A549 (cell line): ENCODE results near the gene ADGRG2. TPM values are rescaled to one million over a fixed set of nuclear protein-coding genes. Genes with fewer than 3 reads are reported as not detected.

Experiments
- ATAC-seq, 2 experiments: fragments of 200-7000 bp in 1 of 2; fragments of >200 bp in 1 of 2; cut with Nextera tagmentation in 1 of 2; cut with Tn5 transposase in 1 of 2; 3 replicates each; pipeline versions ENCODE4 v1.8.0 to v1.9.1; 2018 to 2020; ENCODE audit warnings: mild to moderate bottlenecking in 1 of 2, moderate library complexity in 1 of 2
- CTCF ChIA-PET: fragments of 300-600 bp; sonication (Branson Sonifier 250); formaldehyde crosslinking; extraction: SDS; loops from one replicate; lab custom pipeline; 2021; ENCODE audit warnings: antibody characterized with exemption, inconsistent platforms; lab: Yijun Ruan, JAX
- POLR2A ChIA-PET: fragments of 350-600 bp; formaldehyde crosslinking; extraction: SDS; loops from one replicate; lab custom pipeline; 2021; ENCODE audit warnings: antibody characterized with exemption, inconsistent platforms; lab: Yijun Ruan, JAX
- DNase-seq, 2 experiments: peaks; one replicate each; pipeline versions ENCODE4 v3.0.0 to v3.0.0-alpha.2; 2011 to 2016; ENCODE audit warnings: low read depth in 1 of 2, low spot score in 1 of 2
- FAIRE-seq: peaks from 2 replicates; lab custom pipeline; 2011; peaks lifted over from hg19 to GRCh38; lab: Jason Lieb, UNC
- H3K27ac ChIP-seq, 2 experiments: fragments of >200 bp; sonication (Bioruptor Twin); formaldehyde crosslinking; 3 replicates each; pipeline ENCODE4 v1.5.1; 2016 to 2017
- H3K4me1 ChIP-seq: fragments of >200 bp; sonication (Bioruptor Twin); formaldehyde crosslinking; 3 replicates; pipeline ENCODE4 v1.6.1; 2016
- H3K4me2 ChIP-seq: fragments of >200 bp; sonication (Bioruptor Twin); formaldehyde crosslinking; 3 replicates; pipeline ENCODE4 v1.6.1; 2016
- H3K4me3 ChIP-seq: fragments of >200 bp; sonication (Bioruptor Twin); formaldehyde crosslinking; 3 replicates; pipeline ENCODE4 v1.5.1; 2016
- H3K9me3 ChIP-seq: fragments of >200 bp; sonication (Bioruptor Twin); formaldehyde crosslinking; 3 replicates; pipeline ENCODE4 v1.6.1; 2016
- BHLHE40 ChIP-seq: IDR thresholded peaks from 2 replicates; pipeline ENCODE4 v1.6.1; 2012; ENCODE audit warnings: low read depth, low read length, inconsistent platforms
- CBX8 ChIP-seq: fragments of 200-600 bp; sonication (generic); IDR thresholded peaks from 2 replicates; pipeline ENCODE4 v1.6.1; 2016
- E2F6 ChIP-seq: IDR thresholded peaks from 2 replicates; pipeline ENCODE4 v1.6.1; 2012; ENCODE audit warnings: low read depth, borderline replicate concordance
- HDAC2 ChIP-seq: fragments of 200-600 bp; sonication (generic); IDR thresholded peaks from 2 replicates; pipeline ENCODE4 v1.6.1; 2016
- JUN ChIP-seq, 2 experiments: fragments of >200 bp; sonication (Bioruptor Twin); formaldehyde crosslinking; IDR thresholded peaks; 2 replicates in 1 of 2; 3 replicates in 1 of 2; pipeline ENCODE4 v1.6.1; 2016 to 2017
- JUNB ChIP-seq: fragments of >200 bp; sonication (Bioruptor Twin); formaldehyde crosslinking; IDR thresholded peaks from 2 replicates; pipeline ENCODE4 v1.6.1; 2016
- KDM1A ChIP-seq: fragments of 200-600 bp; sonication (generic); IDR thresholded peaks from 2 replicates; pipeline ENCODE4 v1.6.1; 2016; ENCODE audit warnings: low read depth, mild to moderate bottlenecking
- PBX3 ChIP-seq: IDR thresholded peaks from 2 replicates; pipeline ENCODE4 v1.6.1; 2012
- POLR2AphosphoS2 ChIP-seq: conservative IDR thresholded peaks from 2 replicates; pipeline ENCODE4 v1.6.1; 2012; ENCODE audit warnings: low read length, improper control_type of control experiment, inconsistent platforms
- RAD21 ChIP-seq, 2 experiments: fragments of >200 bp in 1 of 2; sonication (Bioruptor Twin) in 1 of 2; formaldehyde crosslinking in 1 of 2; IDR thresholded peaks in 1 of 2; conservative IDR thresholded peaks in 1 of 2; 2 replicates in 1 of 2; 3 replicates in 1 of 2; pipeline ENCODE4 v1.6.1; 2012 to 2018; ENCODE audit warnings: inconsistent platforms in 1 of 2
- SMC3 ChIP-seq: fragments of >200 bp; sonication (Bioruptor Twin); formaldehyde crosslinking; IDR thresholded peaks from 3 replicates; pipeline ENCODE4 v1.6.1; 2018; ENCODE audit warnings: inconsistent platforms
- ZC3H11A ChIP-seq: fragments of 450-650 bp; IDR thresholded peaks from 2 replicates; pipeline ENCODE4 v1.6.1; 2014; ENCODE audit warnings: antibody characterized with exemption, mild to moderate bottlenecking
- ZNF302 ChIP-seq: fragments of 250-450 bp; sonication (Bioruptor Pico); IDR thresholded peaks from 2 replicates; pipeline ENCODE4 v1.9.0; 2021; ENCODE audit warnings: inconsistent platforms, mild to moderate bottlenecking, moderate library complexity
- WGBS: methylation state at CpG from one replicate; pipeline ENCODE4 v1.1.6; 2017; ENCODE audit errors: missing lambda C conversion rate; 5-methylcytosine and 5-hydroxymethylcytosine counted together
- polyA plus RNA-seq, 4 experiments: library from polyadenylated mRNA; depleted of rRNA in 3 of 4; stranded (reverse); fragments of >200 nt; fragmentation: RNase III in 1 of 4; extraction: RNeasy Plus Mini Kit Qiagen cat#74134 plus additional on column Dnase treatment in 1 of 4; gene quantifications; 2 replicates in 3 of 4; 3 replicates in 1 of 4; pipeline ENCODE4 v1.2.3, GENCODE V29; 2011 to 2017
- TF ChIP-seq, protein P1 (sequence below): fragments of >200 bp; sonication (Bioruptor Twin); formaldehyde crosslinking; IDR thresholded peaks from 2 replicates; pipeline ENCODE4 v1.6.1; 2016
- TF ChIP-seq, protein P2 (sequence below): fragments of 200-600 bp; sonication (generic); IDR thresholded peaks from 2 replicates; pipeline ENCODE4 v1.6.1; 2016; ENCODE audit warnings: antibody characterized with exemption, mild to moderate bottlenecking, moderate library complexity
- TF ChIP-seq, protein P3 (sequence below): fragments of 150-350 bp; IDR thresholded peaks from 2 replicates; pipeline ENCODE4 v1.6.1; 2014; ENCODE audit warnings: low read depth, mild to moderate bottlenecking, low read length
- TF ChIP-seq, protein P4 (sequence below): fragments of >200 bp; sonication (Bioruptor Twin); formaldehyde crosslinking; IDR thresholded peaks from 3 replicates; pipeline ENCODE4 v1.6.1; 2016

ADGRG2 gene
- polyA plus RNA-seq, 2 of the 4 experiments (the other 2 are of a cell fraction) = 5.2 to 10.3 TPM

DNA sequence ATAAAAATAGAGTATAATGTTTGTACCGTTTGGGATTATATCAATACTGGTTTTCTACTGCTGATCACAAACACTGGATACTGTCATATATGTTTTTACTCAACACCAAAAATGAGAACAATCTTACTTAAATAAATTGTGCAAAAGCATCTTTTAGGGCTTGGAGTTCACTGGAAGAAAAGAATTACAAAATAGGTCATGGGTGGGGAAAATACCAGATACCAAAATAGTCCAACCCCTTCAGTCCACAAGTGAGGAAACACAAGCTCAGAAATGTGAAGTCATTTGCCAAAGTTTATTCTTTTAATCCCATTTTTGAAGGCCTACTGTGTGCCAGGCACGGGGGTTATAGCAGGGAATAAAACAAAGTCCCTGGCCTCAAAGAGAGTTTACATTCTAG, 64.4 kb downstream of the ADGRG2 start:
- ChIA-PET CTCF (no interaction called here), POLR2A (no interaction called here)
- H3K9me3 ChIP-seq = no peaks in the 10 kb centered on the region
- FAIRE-seq (no peak), ATAC-seq (no peak), DNase-seq (no peak)
- H3K27ac ChIP-seq = peak overlapping the region in 1 of 2 experiments; percentile 40; a peak in 1 of 6 replicates
- H3K4me1 ChIP-seq = peaks cover 11% of the 10 kb centered on the region
- 49% methylated on average over 2 of the region's 2 CpGs for WGBS
- TF ChIP-seq, protein P1, sequence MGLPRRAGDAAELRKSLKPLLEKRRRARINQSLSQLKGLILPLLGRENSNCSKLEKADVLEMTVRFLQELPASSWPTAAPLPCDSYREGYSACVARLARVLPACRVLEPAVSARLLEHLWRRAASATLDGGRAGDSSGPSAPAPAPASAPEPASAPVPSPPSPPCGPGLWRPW = no peak
- TF ChIP-seq ZC3H11A (no peak), HDAC2 (no peak), PBX3 (no peak), ZNF302 (CRISPR knock-in tag) (no peak), E2F6 (no peak), JUN (IDR thresholded peaks at IDR 0.05) (no peak), SMC3 (no peak), RAD21 (conservative IDR thresholded peaks at IDR 0.05 in 1 of 2, IDR thresholded peaks at IDR 0.05 in 1 of 2) (no peak), KDM1A (no peak)
- TF ChIP-seq, protein P2, sequence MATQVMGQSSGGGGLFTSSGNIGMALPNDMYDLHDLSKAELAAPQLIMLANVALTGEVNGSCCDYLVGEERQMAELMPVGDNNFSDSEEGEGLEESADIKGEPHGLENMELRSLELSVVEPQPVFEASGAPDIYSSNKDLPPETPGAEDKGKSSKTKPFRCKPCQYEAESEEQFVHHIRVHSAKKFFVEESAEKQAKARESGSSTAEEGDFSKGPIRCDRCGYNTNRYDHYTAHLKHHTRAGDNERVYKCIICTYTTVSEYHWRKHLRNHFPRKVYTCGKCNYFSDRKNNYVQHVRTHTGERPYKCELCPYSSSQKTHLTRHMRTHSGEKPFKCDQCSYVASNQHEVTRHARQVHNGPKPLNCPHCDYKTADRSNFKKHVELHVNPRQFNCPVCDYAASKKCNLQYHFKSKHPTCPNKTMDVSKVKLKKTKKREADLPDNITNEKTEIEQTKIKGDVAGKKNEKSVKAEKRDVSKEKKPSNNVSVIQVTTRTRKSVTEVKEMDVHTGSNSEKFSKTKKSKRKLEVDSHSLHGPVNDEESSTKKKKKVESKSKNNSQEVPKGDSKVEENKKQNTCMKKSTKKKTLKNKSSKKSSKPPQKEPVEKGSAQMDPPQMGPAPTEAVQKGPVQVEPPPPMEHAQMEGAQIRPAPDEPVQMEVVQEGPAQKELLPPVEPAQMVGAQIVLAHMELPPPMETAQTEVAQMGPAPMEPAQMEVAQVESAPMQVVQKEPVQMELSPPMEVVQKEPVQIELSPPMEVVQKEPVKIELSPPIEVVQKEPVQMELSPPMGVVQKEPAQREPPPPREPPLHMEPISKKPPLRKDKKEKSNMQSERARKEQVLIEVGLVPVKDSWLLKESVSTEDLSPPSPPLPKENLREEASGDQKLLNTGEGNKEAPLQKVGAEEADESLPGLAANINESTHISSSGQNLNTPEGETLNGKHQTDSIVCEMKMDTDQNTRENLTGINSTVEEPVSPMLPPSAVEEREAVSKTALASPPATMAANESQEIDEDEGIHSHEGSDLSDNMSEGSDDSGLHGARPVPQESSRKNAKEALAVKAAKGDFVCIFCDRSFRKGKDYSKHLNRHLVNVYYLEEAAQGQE = no peak
- no peak overlapping the region for H3K4me3 ChIP-seq
- H3K4me2 ChIP-seq = no peak overlapping the region

- ATAC-seq = no peak
- 93% methylated on average over 5 of the region's 5 CpGs for WGBS
- FAIRE-seq = no peak
- DNase-seq = no peak
- ChIA-PET CTCF (interaction anchor here (3.7 kb wide), 1 partner anchor 72 kb away, joined by 20 read pairs; the partner anchor contains the start of gene ADGRG2), POLR2A (no interaction called here)
- Histone ChIP-seq H3K4me2 (no peak overlapping the region), H3K4me1 (peaks cover 24% of the 10 kb centered on the region), H3K9me3 (no peaks in the 10 kb centered on the region), H3K27ac (peak overlapping the region; percentile 88 to 96; a peak in 5 of 6 replicates), H3K4me3 (no peak overlapping the region)
- TF ChIP-seq, protein P3, sequence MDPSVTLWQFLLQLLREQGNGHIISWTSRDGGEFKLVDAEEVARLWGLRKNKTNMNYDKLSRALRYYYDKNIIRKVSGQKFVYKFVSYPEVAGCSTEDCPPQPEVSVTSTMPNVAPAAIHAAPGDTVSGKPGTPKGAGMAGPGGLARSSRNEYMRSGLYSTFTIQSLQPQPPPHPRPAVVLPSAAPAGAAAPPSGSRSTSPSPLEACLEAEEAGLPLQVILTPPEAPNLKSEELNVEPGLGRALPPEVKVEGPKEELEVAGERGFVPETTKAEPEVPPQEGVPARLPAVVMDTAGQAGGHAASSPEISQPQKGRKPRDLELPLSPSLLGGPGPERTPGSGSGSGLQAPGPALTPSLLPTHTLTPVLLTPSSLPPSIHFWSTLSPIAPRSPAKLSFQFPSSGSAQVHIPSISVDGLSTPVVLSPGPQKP = no peak
- TF ChIP-seq BHLHE40 (no peak), RAD21 (conservative IDR thresholded peaks at IDR 0.05 in 1 of 2, IDR thresholded peaks at IDR 0.05 in 1 of 2) (no peak), CBX8 (no peak), JUNB (no peak), POLR2AphosphoS2 (no peak), HDAC2 (no peak), ZNF302 (CRISPR knock-in tag) (no peak)
- TF ChIP-seq, protein P4, sequence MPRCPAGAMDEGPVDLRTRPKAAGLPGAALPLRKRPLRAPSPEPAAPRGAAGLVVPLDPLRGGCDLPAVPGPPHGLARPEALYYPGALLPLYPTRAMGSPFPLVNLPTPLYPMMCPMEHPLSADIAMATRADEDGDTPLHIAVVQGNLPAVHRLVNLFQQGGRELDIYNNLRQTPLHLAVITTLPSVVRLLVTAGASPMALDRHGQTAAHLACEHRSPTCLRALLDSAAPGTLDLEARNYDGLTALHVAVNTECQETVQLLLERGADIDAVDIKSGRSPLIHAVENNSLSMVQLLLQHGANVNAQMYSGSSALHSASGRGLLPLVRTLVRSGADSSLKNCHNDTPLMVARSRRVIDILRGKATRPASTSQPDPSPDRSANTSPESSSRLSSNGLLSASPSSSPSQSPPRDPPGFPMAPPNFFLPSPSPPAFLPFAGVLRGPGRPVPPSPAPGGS = no peak
Measured at GRCh38 chrX:19049110-19049509, 73.2 kb downstream of the ADGRG2 start.
